ENCODE results near the gene TSPAN18.

DNA sequence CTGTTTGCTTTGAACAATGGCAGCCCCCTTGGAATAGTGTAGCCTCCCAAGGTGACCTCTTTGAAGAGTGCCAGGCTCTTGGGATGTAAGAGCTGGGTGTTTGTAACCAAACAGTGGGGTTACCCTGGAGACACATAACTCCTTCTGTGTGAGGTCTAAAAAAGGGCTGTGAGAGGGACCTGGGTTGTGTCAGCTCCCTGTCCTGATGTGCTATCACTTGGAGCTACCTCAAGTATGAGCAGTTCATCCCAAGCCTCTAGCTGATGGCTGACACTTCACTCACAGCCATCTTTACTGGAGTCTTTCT lies 40.2 kb downstream of the TSPAN18 start:
- TF ChIP-seq, protein P1, sequence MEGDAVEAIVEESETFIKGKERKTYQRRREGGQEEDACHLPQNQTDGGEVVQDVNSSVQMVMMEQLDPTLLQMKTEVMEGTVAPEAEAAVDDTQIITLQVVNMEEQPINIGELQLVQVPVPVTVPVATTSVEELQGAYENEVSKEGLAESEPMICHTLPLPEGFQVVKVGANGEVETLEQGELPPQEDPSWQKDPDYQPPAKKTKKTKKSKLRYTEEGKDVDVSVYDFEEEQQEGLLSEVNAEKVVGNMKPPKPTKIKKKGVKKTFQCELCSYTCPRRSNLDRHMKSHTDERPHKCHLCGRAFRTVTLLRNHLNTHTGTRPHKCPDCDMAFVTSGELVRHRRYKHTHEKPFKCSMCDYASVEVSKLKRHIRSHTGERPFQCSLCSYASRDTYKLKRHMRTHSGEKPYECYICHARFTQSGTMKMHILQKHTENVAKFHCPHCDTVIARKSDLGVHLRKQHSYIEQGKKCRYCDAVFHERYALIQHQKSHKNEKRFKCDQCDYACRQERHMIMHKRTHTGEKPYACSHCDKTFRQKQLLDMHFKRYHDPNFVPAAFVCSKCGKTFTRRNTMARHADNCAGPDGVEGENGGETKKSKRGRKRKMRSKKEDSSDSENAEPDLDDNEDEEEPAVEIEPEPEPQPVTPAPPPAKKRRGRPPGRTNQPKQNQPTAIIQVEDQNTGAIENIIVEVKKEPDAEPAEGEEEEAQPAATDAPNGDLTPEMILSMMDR (conservative IDR thresholded peaks at IDR 0.05; ENCODE audit: low read depth, low read length), result no peak
- TF ChIP-seq POLR2A (IDR thresholded peaks at IDR 0.05; ENCODE audit: low read depth, low read length), result no peak
- no peak for TF ChIP-seq RAD21 (IDR thresholded peaks at IDR 0.05; ENCODE audit: low read length)
- TF ChIP-seq MAZ (IDR thresholded peaks at IDR 0.05; ENCODE audit: borderline replicate concordance, low read depth, low read length), result no peak
- TF ChIP-seq CEBPB (IDR thresholded peaks at IDR 0.05; ENCODE audit: low read depth, low read length), result no peak
- no peak for TF ChIP-seq MAFK (IDR thresholded peaks at IDR 0.05; ENCODE audit: low read depth, low read length)

All from IMR-90 (cell line).